Endodermal cell (in vitro differentiated cells): ENCODE results near the gene MYL4. TPM values are rescaled to one million over a fixed set of nuclear protein-coding genes. Genes with fewer than 3 reads are reported as not detected.
"Not testable (repeated sequence)": the region's sequence is repeated elsewhere in the genome, so short reads cannot be mapped to it uniquely, and the experiment has no call there.

ENCODE experiments used
- DNase-seq: peaks from one replicate; pipeline ENCODE4 v3.0.0-alpha.2; 2017
- H3K27ac ChIP-seq: 2 replicates; pipeline ENCODE4 v1.5.1; 2013; ENCODE audit warnings: mild to moderate bottlenecking, low read depth, low read length, moderate library complexity
- H3K27me3 ChIP-seq: 2 replicates; pipeline ENCODE4 v1.6.1; 2013; ENCODE audit warnings: mild to moderate bottlenecking, low read length, moderate library complexity; ENCODE audit not compliant: insufficient read depth, control insufficient read depth, poor library complexity, severe bottlenecking
- H3K36me3 ChIP-seq: 2 replicates; pipeline ENCODE4 v1.7.0; 2013; ENCODE audit warnings: mild to moderate bottlenecking, low read length, moderate library complexity; ENCODE audit not compliant: control insufficient read depth, insufficient read depth
- H3K4me1 ChIP-seq: one replicate; pipeline ENCODE4 v1.7.0; 2013; ENCODE audit warnings: low read length; ENCODE audit not compliant: control insufficient read depth, insufficient read depth
- H3K4me3 ChIP-seq: 2 replicates; pipeline ENCODE4 v1.5.1; 2013; ENCODE audit warnings: mild to moderate bottlenecking, low read length, moderate library complexity
- H3K9ac ChIP-seq: 2 replicates; pipeline ENCODE4 v1.6.1; 2013; ENCODE audit warnings: mild to moderate bottlenecking, low read length, moderate library complexity; ENCODE audit not compliant: poor library complexity, severe bottlenecking; ENCODE audit errors: extremely low read depth
- H3K9me3 ChIP-seq: 2 replicates; pipeline ENCODE4 v1.6.1; 2013; ENCODE audit warnings: mild to moderate bottlenecking, low read length, moderate library complexity; ENCODE audit not compliant: control insufficient read depth
- H3K27ac Mint-ChIP-seq: 2 replicates; pipeline ENCODE4 v1.8.0; 2020; ENCODE audit warnings: mixed read lengths
- H3K27me3 Mint-ChIP-seq: 2 replicates; pipeline ENCODE4 v1.8.0; 2021; ENCODE audit warnings: mild to moderate bottlenecking, mixed read lengths; ENCODE audit not compliant: insufficient read depth
- H3K36me3 Mint-ChIP-seq: 2 replicates; pipeline ENCODE4 v1.8.0; 2020; ENCODE audit warnings: low read depth, mixed read lengths
- H3K4me1 Mint-ChIP-seq: 2 replicates; pipeline ENCODE4 v1.8.0; 2020; ENCODE audit warnings: mixed read lengths
- H3K4me3 Mint-ChIP-seq: 2 replicates; pipeline ENCODE4 v1.8.0; 2020; ENCODE audit warnings: mild to moderate bottlenecking, moderate library complexity, mixed read lengths
- H3K9me3 Mint-ChIP-seq: 2 replicates; pipeline ENCODE4 v1.8.0; 2020; ENCODE audit warnings: mild to moderate bottlenecking, mixed read lengths
- WGBS, 2 experiments: methylation state at CpG; one replicate each; pipeline versions ENCODE4 v1.1.5 to v1.1.7; 2013; ENCODE audit warnings: missing lambda C conversion rate in 2 of 2, mixed read lengths in 1 of 2; ENCODE audit not compliant: insufficient coverage in 1 of 2, insufficient read length in 1 of 2; 5-methylcytosine and 5-hydroxymethylcytosine counted together
- total RNA-seq, 2 donors: library from RNA; stranded (reverse); fragmentation: NEBNext Ultra II Directional in 1 of 2; extraction: Animal tissue kit (Norgen Biotek cat#: 25700) in 1 of 2; gene quantifications; 2 replicates in 1 of 2; 3 replicates in 1 of 2; pipeline ENCODE4 v1.2.1, GENCODE V29; 2021
- TF ChIP-seq, protein P1 (sequence below): fragments of 200-600 bp; sonication (generic); conservative IDR thresholded peaks from 2 replicates; pipeline ENCODE4 v1.5.0; 2021; ENCODE audit warnings: antibody characterized with exemption, mild to moderate bottlenecking

MYL4 gene
- total RNA-seq, 2 donors from 2014 or later: 15.5 to 20.0 TPM

DNA sequence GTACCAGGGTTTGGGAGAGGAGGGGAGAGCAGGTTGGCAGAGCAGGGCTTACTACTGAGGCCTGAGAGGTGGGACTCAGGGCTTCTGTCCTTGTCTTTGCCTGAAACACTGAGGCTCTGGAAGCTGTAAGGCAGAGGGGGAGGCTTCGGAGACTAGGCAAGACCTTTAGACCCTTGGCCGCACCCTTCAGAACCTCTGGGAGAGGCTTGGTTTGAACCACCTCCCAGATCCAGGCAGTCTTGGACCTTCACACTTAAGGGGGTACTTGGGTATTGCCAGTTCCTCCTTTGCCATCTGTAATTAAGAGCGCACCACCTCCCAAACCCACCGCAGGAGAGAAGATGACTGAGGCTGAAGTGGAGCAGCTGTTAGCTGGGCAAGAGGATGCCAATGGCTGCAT is 12.9 kb downstream of the MYL4 start:
- no peak overlapping the region for H3K9ac ChIP-seq
- H3K27me3 ChIP-seq: no peaks in the 10 kb centered on the region
- TF ChIP-seq, protein P1, sequence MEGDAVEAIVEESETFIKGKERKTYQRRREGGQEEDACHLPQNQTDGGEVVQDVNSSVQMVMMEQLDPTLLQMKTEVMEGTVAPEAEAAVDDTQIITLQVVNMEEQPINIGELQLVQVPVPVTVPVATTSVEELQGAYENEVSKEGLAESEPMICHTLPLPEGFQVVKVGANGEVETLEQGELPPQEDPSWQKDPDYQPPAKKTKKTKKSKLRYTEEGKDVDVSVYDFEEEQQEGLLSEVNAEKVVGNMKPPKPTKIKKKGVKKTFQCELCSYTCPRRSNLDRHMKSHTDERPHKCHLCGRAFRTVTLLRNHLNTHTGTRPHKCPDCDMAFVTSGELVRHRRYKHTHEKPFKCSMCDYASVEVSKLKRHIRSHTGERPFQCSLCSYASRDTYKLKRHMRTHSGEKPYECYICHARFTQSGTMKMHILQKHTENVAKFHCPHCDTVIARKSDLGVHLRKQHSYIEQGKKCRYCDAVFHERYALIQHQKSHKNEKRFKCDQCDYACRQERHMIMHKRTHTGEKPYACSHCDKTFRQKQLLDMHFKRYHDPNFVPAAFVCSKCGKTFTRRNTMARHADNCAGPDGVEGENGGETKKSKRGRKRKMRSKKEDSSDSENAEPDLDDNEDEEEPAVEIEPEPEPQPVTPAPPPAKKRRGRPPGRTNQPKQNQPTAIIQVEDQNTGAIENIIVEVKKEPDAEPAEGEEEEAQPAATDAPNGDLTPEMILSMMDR: no peak
- no peak for DNase-seq
- H3K27ac ChIP-seq: no peak overlapping the region
- Mint-ChIP-seq H3K4me1 (peaks cover 28% of the 10 kb centered on the region), H3K27ac (no peak overlapping the region), H3K4me3 (no peak overlapping the region), H3K36me3 (peaks cover 10% of the 10 kb centered on the region), H3K9me3 (peaks cover 19% of the 10 kb centered on the region), H3K27me3 (peaks cover 29% of the 10 kb centered on the region)
- 96% methylated on average over 4 of the region's 4 CpGs; no CpG with 5 or more reads in 1 of the 2 experiments for WGBS, 2 experiments
- peaks cover 17% of the 10 kb centered on the region for H3K9me3 ChIP-seq
- H3K4me1 ChIP-seq: peaks cover 19% of the 10 kb centered on the region
- peaks cover 24% of the 10 kb centered on the region for H3K36me3 ChIP-seq
- H3K4me3 ChIP-seq: no peak overlapping the region

DNA sequence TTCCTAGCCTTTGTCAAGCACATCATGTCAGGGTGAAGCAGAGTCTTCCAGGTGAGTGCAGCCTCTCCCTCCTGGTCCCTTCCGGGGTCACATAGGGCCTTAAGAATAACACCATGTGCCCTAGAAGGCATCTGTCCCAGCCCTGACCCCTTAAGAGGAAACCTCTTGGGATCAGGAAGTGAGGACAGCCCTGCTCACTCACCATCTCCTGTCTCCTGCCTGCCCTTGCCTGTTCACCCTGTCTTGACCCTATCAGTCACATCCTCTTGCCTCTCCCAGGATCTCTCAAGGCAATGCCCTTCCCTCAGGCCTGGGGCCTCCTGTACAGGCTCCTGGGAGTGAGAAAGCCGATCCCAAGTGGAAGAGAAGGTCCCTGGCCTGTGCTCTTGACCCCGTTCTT is 13.9 kb downstream of the MYL4 start:
- Histone ChIP-seq H3K9me3 (peaks cover 17% of the 10 kb centered on the region), H3K36me3 (peaks cover 24% of the 10 kb centered on the region), H3K4me3 (no peak overlapping the region), H3K4me1 (peaks cover 19% of the 10 kb centered on the region), H3K27me3 (no peaks in the 10 kb centered on the region), H3K27ac (no peak overlapping the region), H3K9ac (no peak overlapping the region)
- TF ChIP-seq, protein P1: no peak
- Mint-ChIP-seq H3K4me1 (peaks cover 28% of the 10 kb centered on the region), H3K9me3 (peaks cover 19% of the 10 kb centered on the region), H3K4me3 (no peak overlapping the region), H3K27me3 (peaks cover 31% of the 10 kb centered on the region), H3K36me3 (peaks cover 10% of the 10 kb centered on the region), H3K27ac (no peak overlapping the region)
- 86 to 87% methylated on average over 2 to 3 of the region's 3 CpGs for WGBS, 2 experiments
- no peak for DNase-seq

DNA sequence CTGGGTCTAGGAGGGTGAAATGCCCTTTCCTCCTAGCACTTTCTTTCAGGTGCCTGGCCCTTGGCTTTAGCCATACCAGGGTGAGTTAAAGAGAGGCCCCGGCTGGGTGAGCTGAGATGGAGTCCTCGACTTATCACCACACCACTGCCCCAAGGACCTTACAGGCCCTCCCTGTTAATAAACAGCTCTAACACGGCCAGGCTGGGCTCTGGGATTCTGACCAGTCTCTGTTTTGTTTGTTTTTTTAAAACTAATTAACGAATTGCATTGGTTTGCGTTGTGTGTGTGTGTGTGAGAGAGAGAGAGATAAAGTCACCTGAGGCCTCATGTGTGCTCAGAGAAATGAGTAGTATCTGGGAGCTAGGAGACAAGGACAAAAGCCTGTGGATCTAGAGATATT is 14.3 kb downstream of the MYL4 start:
- no peak overlapping the region for H3K27ac ChIP-seq
- peaks cover 31% of the 10 kb centered on the region for H3K27me3 Mint-ChIP-seq
- TF ChIP-seq, protein P1: no peak
- H3K4me1 Mint-ChIP-seq: peaks cover 27% of the 10 kb centered on the region
- H3K4me1 ChIP-seq: peaks cover 19% of the 10 kb centered on the region
- H3K9me3 ChIP-seq: peaks cover 17% of the 10 kb centered on the region
- H3K4me3 Mint-ChIP-seq: no peak overlapping the region
- H3K36me3 Mint-ChIP-seq: peaks cover 10% of the 10 kb centered on the region
- DNase-seq: no peak
- H3K9me3 Mint-ChIP-seq: peaks cover 19% of the 10 kb centered on the region
- H3K36me3 ChIP-seq: peaks cover 24% of the 10 kb centered on the region
- 90 to 94% methylated on average over 3 to 5 of the region's 5 CpGs for WGBS, 2 experiments
- no peaks in the 10 kb centered on the region for H3K27me3 ChIP-seq
- no peak overlapping the region for H3K4me3 ChIP-seq
- H3K27ac Mint-ChIP-seq: no peak overlapping the region
- H3K9ac ChIP-seq: no peak overlapping the region

DNA sequence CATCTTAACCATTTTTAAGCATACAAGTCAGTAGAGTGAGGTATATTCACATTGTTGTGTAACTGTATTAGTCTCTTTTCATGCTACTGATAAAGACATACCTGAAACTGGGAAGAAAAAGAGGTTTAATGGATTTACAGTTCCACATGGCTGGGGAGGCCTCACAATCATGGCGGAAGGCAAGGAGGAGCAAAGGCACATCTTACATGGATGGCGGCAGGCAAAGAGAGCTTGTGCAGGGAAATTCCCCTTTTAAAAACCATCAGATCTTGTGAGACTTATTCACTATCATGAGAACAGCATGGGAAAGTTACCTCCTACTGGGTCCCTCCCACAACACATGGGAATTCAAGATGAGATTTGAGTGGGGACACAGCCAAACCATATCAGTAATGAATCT is 14.9 kb downstream of the MYL4 start:
- H3K36me3 Mint-ChIP-seq: not testable (repeated sequence)

More for the DNA sequence above, 14.9 kb downstream of the MYL4 start:
- Histone ChIP-seq H3K36me3 (peaks cover 24% of the 10 kb centered on the region), H3K9me3 (peaks cover 17% of the 10 kb centered on the region), H3K4me1 (peaks cover 15% of the 10 kb centered on the region)
- Mint-ChIP-seq H3K27me3 (peaks cover 31% of the 10 kb centered on the region), H3K9me3 (peaks cover 19% of the 10 kb centered on the region), H3K4me1 (peaks cover 20% of the 10 kb centered on the region)
- H3K27ac Mint-ChIP-seq, H3K27me3 ChIP-seq, H3K27ac ChIP-seq, DNase-seq, H3K9ac ChIP-seq, H3K4me3 Mint-ChIP-seq, H3K4me3 ChIP-seq: not testable (repeated sequence)
- 95 to 97% methylated on average over 2 of the region's 2 CpGs for WGBS, 2 experiments
